ENCODE results near the gene STX2. TPM values are rescaled to one million over a fixed set of nuclear protein-coding genes. Genes with fewer than 3 reads are reported as not detected.
"Not testable (repeated sequence)": the region's sequence is repeated elsewhere in the genome, so short reads cannot be mapped to it uniquely, and the experiment has no call there.

STX2 gene
- polyA plus RNA-seq (ENCODE audit: insufficient read length): 41.8 TPM
- long read RNA-seq, donor 1, partial matches to known transcripts: 0 of 3 reads
- long read RNA-seq, donor 1, other reads (novel, unspliced or antisense): 0 of 3 reads
- long read RNA-seq, donor 2, transcript STX2-204 (3 exons, 427 nt): major isoform, 5 of 583 reads
- long read RNA-seq, donor 2, partial matches to known transcripts: 282 of 583 reads
- long read RNA-seq, donor 2, other reads (novel, unspliced or antisense): 293 of 583 reads
- long read RNA-seq, donor 3, transcript STX2-204 (3 exons, 427 nt): major isoform, 5 of 7 reads
- long read RNA-seq, donor 3, partial matches to known transcripts: 0 of 7 reads
- long read RNA-seq, donor 3, other reads (novel, unspliced or antisense): 0 of 7 reads
- long read RNA-seq, donor 4, partial matches to known transcripts: 0 of 2 reads
- long read RNA-seq, donor 4, other reads (novel, unspliced or antisense): 0 of 2 reads
- long read RNA-seq, donor 5, partial matches to known transcripts: 0 of 2 reads
- long read RNA-seq, donor 5, other reads (novel, unspliced or antisense): 0 of 2 reads
- long read RNA-seq, donor 6, partial matches to known transcripts: 5 of 9 reads
- long read RNA-seq, donor 6, other reads (novel, unspliced or antisense): 0 of 9 reads
- long read RNA-seq, donor 7, partial matches to known transcripts: 6 of 11 reads
- long read RNA-seq, donor 7, other reads (novel, unspliced or antisense): 0 of 11 reads
- long read RNA-seq, donor 8, partial matches to known transcripts: 0 of 5 reads
- long read RNA-seq, donor 8, other reads (novel, unspliced or antisense): 0 of 5 reads

DNA sequence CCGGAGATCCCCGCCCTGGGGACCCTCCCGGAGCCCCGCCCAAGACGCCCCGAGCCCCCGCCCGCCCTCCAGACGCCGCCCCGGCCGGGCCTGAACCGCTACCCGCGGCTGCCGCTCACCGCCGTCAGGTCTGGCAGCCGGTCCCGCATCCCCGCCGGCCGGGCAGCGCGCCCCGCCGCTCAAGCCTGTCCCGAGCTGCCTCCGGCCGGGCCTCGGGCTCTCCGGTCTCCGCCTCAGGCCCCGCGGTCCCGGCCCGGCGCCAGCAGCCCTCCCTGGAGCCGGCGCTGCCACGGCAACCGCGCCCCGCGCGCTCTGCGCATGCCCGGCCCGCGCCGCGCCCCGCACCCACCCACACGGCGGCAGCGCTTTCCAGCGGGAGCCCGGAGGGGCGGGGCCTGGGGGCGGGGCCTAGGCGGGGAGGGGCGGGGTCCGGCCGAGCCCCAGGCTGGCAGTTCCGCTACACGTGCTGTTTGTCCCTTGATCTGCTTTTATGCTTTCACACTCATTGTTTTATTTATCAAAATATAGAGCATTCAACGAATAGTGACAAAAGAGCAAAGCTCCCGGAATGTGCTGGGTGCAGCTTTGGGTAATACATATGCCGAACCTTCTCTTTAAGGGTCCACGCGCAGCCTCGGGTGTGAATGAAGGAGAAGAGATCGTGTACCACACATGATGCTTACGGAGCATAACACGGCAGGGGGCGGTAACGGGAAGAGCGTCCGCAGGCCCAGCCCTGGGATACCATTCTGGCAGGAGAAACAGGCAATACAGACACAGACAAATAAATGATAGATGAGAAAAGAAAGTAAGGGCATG is at the start of gene STX2:
Gene STX2 (minus strand): TSS at position 300 of the 819 bp plus-strand sequence. CDS start 151 bp downstream, at position 149.
- DNase-seq: peak; percentile 78

DNA sequence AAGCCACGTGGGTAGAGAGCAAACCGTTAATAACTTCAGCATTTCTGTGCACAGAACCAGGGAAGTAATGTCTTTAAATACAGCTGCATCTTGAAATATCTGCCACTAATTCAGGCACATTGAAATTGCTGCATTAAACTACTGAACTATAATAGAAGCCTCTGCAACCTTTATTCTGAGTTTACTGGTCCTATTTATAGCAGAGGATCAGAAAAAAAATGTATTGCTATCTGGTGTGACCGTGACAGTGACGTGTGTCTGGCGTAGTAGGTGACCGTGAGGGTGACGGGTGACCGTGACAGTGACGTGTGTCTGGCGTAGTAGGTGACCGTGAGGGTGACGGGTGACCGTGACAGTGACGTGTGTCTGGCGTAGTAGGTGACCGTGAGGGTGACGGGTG is 48.1 kb upstream of the STX2 start:
- not testable (repeated sequence) for DNase-seq

DNA sequence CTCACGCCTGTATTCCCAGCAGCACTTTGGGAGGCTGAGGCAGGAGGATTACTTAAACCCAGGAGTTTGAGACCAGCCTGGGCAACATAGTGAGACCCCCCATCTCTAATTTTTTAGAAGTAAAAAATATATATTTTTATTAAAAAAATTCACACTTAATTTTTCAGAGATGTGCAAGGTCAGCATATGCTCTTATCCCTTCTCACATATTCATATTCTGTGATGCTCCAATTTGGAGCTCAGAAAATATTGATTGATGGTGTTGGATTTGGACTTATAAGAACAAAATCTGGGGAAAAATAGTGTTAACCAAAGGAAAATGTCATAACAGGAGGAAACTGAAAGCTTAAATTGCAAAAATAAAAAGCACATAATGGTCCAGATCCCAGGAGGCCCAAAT is 42.5 kb upstream of the STX2 start:
- no peak for DNase-seq

DNA sequence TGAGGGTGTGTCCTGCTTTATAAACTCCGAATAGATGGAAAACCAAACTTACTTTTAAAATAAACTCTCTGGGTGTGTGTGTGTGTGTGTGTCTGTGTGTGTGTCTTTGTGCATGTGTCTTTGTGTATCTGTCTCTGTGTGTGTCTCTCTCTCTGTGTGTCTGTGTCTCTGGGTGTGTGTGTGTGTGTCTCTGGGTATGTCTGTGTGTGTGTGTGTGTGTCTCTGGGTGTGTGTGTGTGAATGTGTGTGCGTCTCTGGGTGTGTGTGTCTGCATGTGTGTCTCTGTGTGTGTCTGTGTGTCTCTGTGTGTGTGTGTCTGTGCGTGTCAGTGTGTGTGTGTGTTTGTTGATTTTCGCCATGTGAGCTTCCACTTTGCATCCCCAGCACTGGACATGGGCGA is 42.0 kb upstream of the STX2 start:
- DNase-seq: no peak

DNA sequence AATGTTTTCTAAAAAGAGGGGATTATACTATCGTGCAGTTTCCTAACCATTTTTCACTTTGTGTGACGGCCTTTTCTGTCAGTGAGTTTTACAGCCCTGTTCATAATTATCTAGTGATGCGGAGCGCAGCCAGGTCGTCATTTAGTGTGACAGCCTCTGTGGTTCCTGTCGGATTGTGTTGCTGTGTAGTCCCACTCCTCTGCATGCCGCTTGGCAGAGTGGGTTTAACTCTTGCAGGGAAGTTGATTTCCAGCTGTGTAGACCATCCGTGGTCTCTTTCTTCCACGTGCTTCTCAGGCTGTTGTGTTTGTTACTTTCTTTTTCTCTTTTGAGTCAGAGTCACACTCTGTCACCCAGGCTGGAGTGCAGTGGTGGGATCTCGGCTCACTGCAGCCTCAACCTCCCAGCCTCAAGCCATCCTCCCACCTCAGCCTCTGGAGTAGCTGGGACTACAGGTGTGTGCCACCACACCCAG is 41.4 kb upstream of the STX2 start:
- no peak for DNase-seq

DNA sequence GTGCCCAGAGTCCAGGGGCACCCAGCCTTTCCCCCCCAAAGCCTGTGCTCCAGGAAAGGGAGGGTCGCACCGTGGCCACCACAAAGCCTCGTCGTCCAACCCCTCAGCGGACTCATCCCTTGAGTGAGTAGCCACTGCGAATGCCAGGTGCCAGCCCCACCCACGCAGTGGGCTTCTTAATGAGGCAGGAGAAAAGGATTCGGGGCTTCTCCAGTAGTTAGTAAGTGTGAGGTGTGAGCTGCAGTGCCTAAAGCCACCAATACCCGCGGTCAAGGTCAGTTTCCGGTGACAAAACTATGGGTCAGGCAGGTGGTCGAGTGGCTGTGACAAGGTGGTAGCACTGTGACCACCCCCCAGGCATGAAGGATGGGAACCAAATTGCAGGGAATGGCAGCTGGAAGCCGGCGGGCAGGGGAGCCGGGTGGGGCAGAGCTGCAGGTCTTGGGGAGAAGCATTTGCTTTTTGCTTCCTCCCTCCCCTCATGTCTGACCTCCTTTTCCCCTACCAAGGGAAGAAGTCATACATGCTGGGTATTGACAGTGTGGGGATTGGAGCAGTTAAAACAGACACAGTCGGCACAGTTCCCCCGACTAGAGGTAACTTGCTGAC is 40.8 kb upstream of the STX2 start:
- no peak for DNase-seq

DNA sequence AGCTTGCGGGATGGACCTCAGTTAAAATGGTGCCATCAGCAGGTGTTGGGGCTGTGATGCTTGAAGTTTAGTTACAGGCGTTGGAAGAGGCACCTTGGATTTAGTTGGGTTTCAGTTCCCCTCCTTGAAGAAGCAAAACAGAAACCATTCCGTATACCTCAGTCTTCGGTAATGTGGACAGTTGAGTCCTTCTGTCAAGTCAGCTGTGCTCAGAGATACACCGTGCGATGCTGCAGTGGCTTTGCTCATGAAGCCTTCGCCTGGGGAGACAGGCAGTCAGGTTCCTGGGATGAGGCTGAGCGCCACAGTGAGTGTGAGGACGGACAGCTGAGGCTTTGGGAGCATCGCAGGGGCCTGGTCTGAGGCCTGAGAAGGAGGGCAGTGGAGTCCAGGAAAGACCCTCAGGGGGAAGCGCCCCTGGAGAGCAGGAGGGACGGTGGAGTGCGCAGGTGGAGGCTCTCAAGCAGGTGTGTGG is 40.2 kb upstream of the STX2 start:
- no peak for DNase-seq

DNA sequence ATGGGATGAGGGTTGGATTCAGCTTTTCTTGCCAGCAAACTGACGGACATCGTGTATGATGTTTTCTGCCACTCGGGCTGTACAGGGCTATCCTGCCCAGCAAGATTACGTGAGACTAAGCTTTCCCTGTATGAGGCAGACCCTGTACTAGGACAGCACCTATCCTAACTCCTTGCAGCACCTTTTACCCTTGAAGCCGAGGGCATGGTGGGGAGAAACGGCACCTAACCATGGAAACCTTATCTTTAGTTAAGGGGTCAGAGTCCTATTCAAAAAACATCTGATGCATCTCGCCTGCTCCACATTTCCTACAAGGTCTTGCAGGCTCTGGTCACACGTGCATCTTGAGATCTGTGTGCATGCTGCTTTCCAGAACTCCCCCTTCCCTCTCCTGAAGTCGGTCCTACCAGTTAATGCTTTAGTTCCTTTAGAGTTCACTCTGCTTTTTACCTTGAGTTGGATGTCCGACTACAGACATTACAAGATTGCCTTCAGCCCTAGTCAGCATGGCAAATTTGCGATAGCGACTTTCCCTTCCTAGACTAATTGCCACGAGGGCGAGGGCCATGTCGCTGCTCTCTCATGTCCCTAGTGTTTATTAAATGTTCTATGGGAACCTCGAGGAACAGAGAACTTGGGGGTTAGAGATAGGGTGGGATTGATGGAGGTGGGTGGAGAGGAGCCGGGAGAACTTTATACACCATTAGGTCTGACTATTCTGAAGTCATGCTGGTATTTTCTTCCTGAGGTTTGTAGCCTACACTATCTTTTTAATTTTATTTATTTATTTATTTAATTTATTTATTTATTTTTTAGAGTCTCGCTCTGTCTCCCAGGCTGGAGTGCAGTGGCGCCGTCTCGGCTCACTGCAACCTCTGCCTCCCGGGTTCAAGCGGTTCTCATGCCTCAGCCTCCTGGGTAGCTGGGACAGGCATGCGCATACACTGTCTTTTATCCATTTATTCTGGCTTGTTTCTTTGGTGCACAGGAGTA is 39.4 kb upstream of the STX2 start:
- DNase-seq: no peak

DNA sequence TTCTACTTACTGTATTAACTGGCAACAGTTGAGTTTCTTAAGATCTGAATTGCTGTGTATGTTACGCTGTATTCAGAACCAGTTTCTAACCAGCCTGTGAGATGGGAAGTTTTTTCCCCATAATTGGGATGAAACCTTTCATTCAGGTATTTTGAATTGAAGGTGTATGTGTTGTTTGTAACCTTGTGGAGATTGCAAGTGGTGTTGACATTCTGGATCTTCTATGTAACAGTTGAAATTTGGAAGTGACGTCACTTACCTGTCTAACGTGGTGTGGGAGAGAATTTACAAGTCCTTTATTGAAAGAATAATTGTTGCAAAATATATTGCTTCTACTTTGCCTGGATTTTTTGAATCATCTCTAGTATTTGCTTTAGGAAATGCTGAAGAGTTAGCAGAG is 38.3 kb upstream of the STX2 start:
- DNase-seq: no peak

DNA sequence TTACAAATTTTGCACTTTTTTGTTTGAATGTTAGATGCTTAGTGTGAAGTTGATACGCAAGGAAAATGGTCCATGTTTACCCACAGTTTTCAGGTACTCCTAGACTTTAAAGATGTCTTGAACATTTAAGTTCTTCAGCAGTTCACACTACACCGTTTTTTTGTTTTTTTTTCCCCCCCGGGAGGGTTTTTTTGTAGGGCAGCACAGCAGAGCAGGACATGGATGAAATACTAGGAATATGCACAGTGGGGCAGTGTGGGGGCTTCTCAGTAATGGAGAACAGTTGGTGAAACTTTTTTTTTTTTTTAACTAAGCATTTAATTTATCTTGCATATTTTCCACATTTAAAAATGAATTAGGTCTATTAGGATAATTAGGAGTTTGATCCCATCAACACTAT is 37.7 kb upstream of the STX2 start:
- no peak for DNase-seq

DNA sequence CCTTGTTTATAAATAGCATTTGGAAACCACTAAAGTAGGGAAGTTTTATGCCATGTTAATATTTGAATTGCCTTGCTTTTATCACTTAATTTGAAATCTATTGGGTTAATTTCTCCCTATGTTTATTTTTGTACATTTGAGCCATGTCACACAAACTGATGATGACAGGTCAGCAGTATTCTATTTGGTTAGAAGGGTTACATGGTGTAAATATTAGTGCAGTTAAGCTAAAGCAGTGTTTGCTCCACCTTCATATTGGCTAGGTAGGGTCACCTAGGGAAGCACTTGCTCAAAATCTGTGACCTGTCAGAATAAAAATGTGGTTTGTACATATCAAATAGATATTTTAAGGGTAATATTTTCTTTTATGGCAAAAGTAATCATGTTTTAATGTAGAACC is 37.2 kb upstream of the STX2 start:
- DNase-seq: no peak

DNA sequence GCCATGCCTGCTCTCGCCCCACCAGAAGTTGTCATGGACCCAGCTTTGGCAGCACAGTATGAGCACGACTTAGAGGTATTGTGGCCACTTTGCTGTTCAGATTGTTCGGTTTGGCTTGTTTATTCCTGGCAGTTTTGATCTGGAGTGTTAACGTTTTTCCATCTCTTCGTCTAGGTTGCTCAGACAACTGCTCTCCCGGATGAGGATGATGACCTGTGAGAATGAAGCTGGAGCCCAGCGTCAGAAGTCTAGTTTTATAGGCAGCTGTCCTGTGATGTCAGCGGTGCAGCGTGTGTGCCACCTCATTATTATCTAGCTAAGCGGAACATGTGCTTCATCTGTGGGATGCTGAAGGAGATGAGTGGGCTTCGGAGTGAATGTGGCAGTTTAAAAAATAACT is 36.7 kb upstream of the STX2 start:
- DNase-seq: not testable (repeated sequence)

DNA sequence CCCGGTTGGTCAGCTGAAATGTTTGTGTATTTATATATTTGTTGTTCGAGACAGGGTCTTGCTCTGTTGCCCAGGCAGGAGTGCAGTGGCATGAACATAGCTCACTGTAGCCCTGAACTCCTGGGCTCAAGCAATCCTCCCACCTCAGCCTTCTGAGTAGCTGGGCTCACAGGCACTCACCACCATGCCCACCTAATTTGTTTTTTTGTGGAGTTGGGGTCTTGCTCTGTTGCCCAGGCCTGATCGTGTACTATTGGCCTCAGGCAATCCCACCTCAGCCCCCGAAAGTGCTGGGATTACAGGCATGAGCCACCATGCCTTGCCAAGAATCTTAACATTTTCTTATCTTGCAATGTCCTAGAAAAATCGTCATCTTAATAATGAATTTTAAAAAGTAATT is 36.1 kb upstream of the STX2 start:
- DNase-seq: no peak

DNA sequence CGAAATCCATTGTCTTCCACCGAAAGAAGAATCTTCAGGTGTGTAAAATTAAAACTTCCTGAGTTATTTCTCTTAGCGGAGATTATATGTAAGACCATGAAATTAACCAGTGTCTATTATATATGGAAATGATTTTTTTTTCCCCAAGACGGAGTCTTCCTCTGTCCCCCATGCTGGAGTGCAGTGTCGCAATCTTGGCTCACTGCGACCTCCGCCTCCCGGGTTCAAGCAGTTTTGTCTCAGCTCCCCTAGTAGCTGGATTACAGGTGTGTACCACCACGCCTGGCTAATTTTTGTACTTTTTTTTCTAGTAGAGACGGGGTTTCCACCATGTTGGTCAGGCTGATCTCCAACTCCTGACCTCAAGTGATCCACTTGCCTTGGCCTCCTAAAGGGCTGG is 35.6 kb upstream of the STX2 start:
- DNase-seq: no peak

DNA sequence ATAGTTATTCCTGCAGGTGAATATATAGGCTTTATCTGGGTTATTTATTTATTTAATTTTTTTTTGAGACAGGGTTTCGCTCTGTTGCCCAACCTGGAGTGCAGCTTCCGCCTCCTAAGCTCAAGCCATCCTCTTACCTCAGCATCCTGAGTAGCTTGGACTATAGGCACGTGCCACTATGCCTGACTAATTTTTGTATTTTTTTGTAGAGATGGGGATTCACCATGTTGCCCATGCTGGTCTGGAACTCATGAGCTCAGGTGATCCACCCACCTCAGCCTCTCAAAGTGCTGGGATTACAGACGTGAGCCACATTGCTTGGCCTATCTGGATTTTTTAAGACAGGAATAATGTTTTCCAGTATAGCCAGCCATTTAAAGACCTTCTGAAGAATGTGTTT is 34.8 kb upstream of the STX2 start:
- DNase-seq: no peak

DNA sequence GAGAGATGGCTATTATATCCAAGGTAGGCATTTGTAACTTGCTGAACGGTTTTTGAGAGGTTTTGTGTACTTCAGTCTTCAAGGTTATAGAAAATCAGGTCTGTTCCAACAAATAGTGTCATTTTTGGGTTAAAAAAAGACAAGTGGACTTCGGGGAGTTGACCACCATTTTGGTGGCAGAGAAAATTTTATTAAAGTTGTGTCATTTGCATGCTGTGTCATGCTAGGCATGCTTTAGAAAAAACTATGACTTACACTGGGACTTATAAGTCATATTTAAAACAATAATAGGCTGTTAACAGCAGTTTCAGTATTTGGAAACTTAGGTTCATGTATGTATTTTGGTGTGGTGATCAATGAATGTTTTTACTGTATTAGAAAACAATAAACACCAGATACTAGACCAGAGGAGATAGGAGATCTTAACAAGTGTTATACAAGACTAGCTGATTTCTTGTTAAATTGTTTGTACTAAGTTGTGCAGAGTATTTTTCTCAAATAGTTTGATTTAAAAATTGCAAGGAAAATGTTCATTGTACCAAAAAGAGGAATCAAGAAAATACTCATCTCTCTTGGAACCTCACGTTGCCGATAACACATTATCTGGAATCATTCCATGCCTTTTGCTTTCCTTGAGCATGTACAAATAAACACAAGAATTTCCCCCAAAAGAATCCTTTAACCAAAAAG is 34.2 kb upstream of the STX2 start:
- no peak for DNase-seq

DNA sequence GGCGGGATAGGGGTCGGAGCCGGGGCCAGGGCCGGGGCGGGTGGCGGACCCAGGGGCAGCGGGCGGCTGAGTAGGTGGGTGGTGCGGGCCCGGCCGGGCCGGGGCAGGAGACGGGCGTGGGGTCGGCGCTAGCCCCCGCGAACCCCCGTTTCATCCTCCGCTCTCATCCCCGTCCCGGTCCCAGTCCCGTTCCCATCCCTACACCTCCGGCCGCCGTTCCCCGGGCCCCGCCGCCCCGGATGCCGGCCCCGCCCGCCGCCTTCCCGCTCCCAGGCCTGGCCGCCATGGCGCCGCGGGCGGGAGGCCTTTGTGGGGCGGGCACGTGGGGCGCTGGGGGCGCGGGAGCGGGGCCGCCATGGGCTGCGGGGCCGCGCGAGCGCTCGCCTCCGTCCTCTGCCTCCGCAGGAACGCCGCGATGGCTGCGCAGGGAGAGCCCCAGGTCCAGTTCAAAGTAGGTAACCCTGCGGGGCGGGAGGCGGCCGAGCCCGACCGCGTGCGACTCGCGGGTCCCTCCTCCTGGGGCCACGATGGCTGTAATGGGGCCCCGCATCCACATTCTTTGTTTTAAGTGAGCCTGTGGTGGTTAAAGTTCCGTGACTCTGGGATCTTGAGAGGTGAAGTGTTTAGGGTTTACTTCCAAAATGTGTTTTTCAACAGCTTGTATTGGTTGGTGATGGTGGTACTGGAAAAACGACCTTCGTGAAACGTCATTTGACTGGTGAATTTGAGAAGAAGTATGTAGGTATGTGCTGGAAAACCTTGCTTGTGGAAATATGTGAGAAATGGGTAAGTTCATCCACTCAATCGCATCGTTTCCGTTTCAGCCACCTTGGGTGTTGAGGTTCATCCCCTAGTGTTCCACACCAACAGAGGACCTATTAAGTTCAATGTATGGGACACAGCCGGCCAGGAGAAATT is 33.4 kb upstream of the STX2 start:
- no peak for DNase-seq

DNA sequence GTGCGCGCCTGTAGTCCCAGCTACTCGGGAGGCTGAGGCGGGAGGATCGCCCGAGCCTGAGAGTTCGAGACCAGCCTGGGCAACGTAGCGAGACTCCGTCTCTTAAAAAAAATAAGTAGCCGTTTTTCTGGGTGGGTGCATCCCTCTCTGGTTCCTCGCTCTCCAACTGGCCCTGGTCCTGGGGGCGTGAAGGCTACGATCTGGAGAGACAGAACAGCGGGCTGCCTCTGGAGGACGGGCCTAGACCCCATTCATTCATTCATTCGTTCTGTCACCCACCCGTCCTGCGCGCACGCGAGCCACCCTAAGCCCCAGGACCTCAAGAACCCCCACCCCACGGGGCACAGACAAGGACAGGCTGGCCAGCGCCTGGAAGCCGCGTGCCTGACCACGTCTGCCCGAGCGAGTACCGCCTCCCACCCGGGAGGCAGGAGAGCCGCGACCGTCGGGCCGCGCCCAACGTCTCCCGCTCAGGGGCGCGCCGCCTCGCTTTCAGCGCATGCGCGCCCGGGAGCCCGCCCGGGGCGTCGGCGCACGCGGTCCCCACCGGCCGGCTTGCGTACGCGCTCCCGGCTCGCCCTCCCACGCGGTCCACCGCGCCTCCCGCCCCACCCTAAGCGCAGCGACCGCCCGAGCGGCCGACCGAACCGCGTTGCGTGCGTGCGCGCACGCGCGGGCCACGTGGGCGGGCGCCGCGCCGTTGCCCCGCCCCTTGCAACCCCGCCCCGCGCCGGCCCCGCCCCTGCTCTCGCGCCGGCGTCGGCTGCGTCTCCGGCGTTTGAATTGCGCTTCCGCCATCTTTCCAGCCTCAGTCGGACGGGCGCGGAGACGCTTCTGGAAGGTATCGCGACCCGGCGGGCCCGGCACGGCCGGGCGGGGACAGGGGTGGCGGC is 32.5 kb upstream of the STX2 start, which contains the start of gene RAN:
Gene RAN (plus strand): TSS at position 781 of the 893 bp plus-strand sequence. CDS start 528 bp downstream, outside the sequence.
- peak; percentile 86 for DNase-seq
